Trophoblast cell (in vitro differentiated cells and primary cell): ENCODE data around the gene IFNA8.

Source experiments
- DNase-seq, 2 donors: peaks; one replicate each; pipeline ENCODE4 v3.0.0-alpha.2; 2016
- H2AFZ ChIP-seq: 2 replicates; pipeline ENCODE4 v1.6.1; 2013; ENCODE audit warnings: low read length, moderate library complexity, mild to moderate bottlenecking; ENCODE audit not compliant: insufficient read depth, poor library complexity
- H2AK5ac ChIP-seq: 2 replicates; pipeline ENCODE4 v1.6.1; 2013; ENCODE audit warnings: mild to moderate bottlenecking, low read length
- H2BK120ac ChIP-seq: 2 replicates; pipeline ENCODE4 v1.6.1; 2013; ENCODE audit warnings: low read length, mild to moderate bottlenecking, moderate library complexity; ENCODE audit not compliant: insufficient read depth, poor library complexity
- H2BK12ac ChIP-seq: 2 replicates; pipeline ENCODE4 v1.6.1; 2013; ENCODE audit warnings: mild to moderate bottlenecking, low read length, moderate library complexity
- H2BK5ac ChIP-seq: 2 replicates; pipeline ENCODE4 v1.6.1; 2013; ENCODE audit warnings: low read length, low read depth, moderate library complexity, mild to moderate bottlenecking; ENCODE audit not compliant: poor library complexity
- H3K14ac ChIP-seq: 2 replicates; pipeline ENCODE4 v1.6.1; 2013; ENCODE audit warnings: mild to moderate bottlenecking, low read length
- H3K18ac ChIP-seq: 2 replicates; pipeline ENCODE4 v1.6.1; 2013; ENCODE audit warnings: mild to moderate bottlenecking, low read length
- H3K23ac ChIP-seq: 2 replicates; pipeline ENCODE4 v1.6.1; 2013; ENCODE audit warnings: low read length
- H3K27ac ChIP-seq: 2 replicates; pipeline ENCODE4 v1.5.1; 2013; ENCODE audit warnings: low read depth, mild to moderate bottlenecking, inconsistent platforms, low read length, moderate library complexity
- H3K27me3 ChIP-seq: 2 replicates; pipeline ENCODE4 v1.6.1; 2013; ENCODE audit warnings: inconsistent platforms, mild to moderate bottlenecking, low read length, moderate library complexity; ENCODE audit not compliant: insufficient read depth
- H3K36me3 ChIP-seq, 2 experiments: 1 replicate in 1 of 2; 2 replicates in 1 of 2; pipeline ENCODE4 v1.6.1; 2013; ENCODE audit warnings: low read length in 2 of 2, mild to moderate bottlenecking in 2 of 2, moderate library complexity in 1 of 2; ENCODE audit not compliant: insufficient read depth in 2 of 2, control insufficient read depth in 1 of 2
- H3K4ac ChIP-seq: 2 replicates; pipeline ENCODE4 v1.6.1; 2013; ENCODE audit warnings: low read depth, mild to moderate bottlenecking, low read length, moderate library complexity
- H3K4me1 ChIP-seq, 2 experiments: 1 replicate in 1 of 2; 2 replicates in 1 of 2; pipeline ENCODE4 v1.6.1; 2013; ENCODE audit warnings: low read length in 2 of 2, mild to moderate bottlenecking in 2 of 2, moderate library complexity in 1 of 2; ENCODE audit not compliant: insufficient read depth in 2 of 2, control insufficient read depth in 1 of 2
- H3K4me2 ChIP-seq: 2 replicates; pipeline ENCODE4 v1.6.1; 2013; ENCODE audit warnings: inconsistent platforms, mild to moderate bottlenecking, low read length, moderate library complexity
- H3K4me3 ChIP-seq: 2 replicates; pipeline ENCODE4 v1.5.1; 2013; ENCODE audit warnings: mild to moderate bottlenecking, low read depth, low read length, inconsistent platforms
- H3K79me1 ChIP-seq: one replicate; pipeline ENCODE4 v1.6.1; 2013; ENCODE audit warnings: low read length
- H3K79me2 ChIP-seq: 2 replicates; pipeline ENCODE4 v1.6.1; 2013; ENCODE audit warnings: low read length, mild to moderate bottlenecking; ENCODE audit not compliant: control insufficient read depth, insufficient read depth, poor library complexity
- H3K9ac ChIP-seq: 2 replicates; pipeline ENCODE4 v1.6.1; 2013; ENCODE audit warnings: mild to moderate bottlenecking, low read length
- H3K9me3 ChIP-seq: 2 replicates; pipeline ENCODE4 v1.6.1; 2013; ENCODE audit warnings: low read depth, mild to moderate bottlenecking, control low read depth, inconsistent platforms, low read length; ENCODE audit not compliant: insufficient read depth
- H4K12ac ChIP-seq: 2 replicates; pipeline ENCODE4 v1.6.1; 2013; ENCODE audit warnings: low read depth, mild to moderate bottlenecking, low read length, moderate library complexity
- H4K8ac ChIP-seq: 2 replicates; pipeline ENCODE4 v1.6.1; 2013; ENCODE audit warnings: low read depth, mild to moderate bottlenecking, low read length, moderate library complexity
- H4K91ac ChIP-seq: one replicate; pipeline ENCODE4 v1.6.1; 2013; ENCODE audit warnings: low read depth, mild to moderate bottlenecking, low read length, moderate library complexity
- WGBS: extraction: QIAGEN DNeasy Blood & Tissue Kit; methylation state at CpG from one replicate; pipeline ENCODE4 v1.1.7; 2013; ENCODE audit warnings: missing lambda C conversion rate; ENCODE audit not compliant: insufficient read length, insufficient coverage; ENCODE audit errors: extremely low coverage; 5-methylcytosine and 5-hydroxymethylcytosine counted together

Gene IFNA8

GRCh38 chr9:21413624-21414023 is 4.7 kb downstream of the IFNA8 start:
- Histone ChIP-seq H2BK120ac (no peak overlapping the region), H2BK12ac (no peak overlapping the region), H3K27me3 (no peaks in the 10 kb centered on the region), H2AK5ac (no peak overlapping the region), H3K23ac (no peak overlapping the region), H3K4me2 (no peak overlapping the region), H3K79me1 (no peaks in the 10 kb centered on the region), H3K4me1 (no peaks in the 10 kb centered on the region), H3K9me3 (no peaks in the 10 kb centered on the region), H3K4ac (no peak overlapping the region), H2AFZ (no peak overlapping the region), H4K12ac (no peak overlapping the region), H3K36me3 (no peaks in the 10 kb centered on the region), H3K27ac (no peak overlapping the region), H2BK5ac (no peak overlapping the region), H3K14ac (no peak overlapping the region), H4K8ac (no peak overlapping the region), H3K79me2 (no peaks in the 10 kb centered on the region), H3K18ac (no peak overlapping the region), H3K9ac (no peak overlapping the region), H3K4me3 (no peak overlapping the region), H4K91ac (no peak overlapping the region)
- peak; percentile 9 to 27 for DNase-seq
- WGBS = no CpG with 5 or more reads among the region's 5 CpGs

GRCh38 chr9:21414220-21414940 is 5.5 kb downstream of the IFNA8 start:
- no peak overlapping the region for H3K4me3 ChIP-seq
- H3K4me1 ChIP-seq = no peaks in the 10 kb centered on the region
- H2BK120ac ChIP-seq = no peak overlapping the region
- no peaks in the 10 kb centered on the region for H3K36me3 ChIP-seq
- H3K23ac ChIP-seq = no peak overlapping the region
- no peak overlapping the region for H3K14ac ChIP-seq
- H3K27ac ChIP-seq = no peak overlapping the region
- H3K9ac ChIP-seq = no peak overlapping the region
- H2BK5ac ChIP-seq = no peak overlapping the region
- no CpG with 5 or more reads among the region's 2 CpGs for WGBS
- no peaks in the 10 kb centered on the region for H3K79me2 ChIP-seq
- H4K8ac ChIP-seq = no peak overlapping the region
- no peak overlapping the region for H4K91ac ChIP-seq
- no peaks in the 10 kb centered on the region for H3K79me1 ChIP-seq
- DNase-seq = no peak
- no peak overlapping the region for H2BK12ac ChIP-seq
- H4K12ac ChIP-seq = no peak overlapping the region
- H2AFZ ChIP-seq = no peak overlapping the region
- H3K4me2 ChIP-seq = no peak overlapping the region
- no peak overlapping the region for H3K18ac ChIP-seq
- no peaks in the 10 kb centered on the region for H3K9me3 ChIP-seq
- H3K4ac ChIP-seq = no peak overlapping the region
- no peak overlapping the region for H2AK5ac ChIP-seq
- no peaks in the 10 kb centered on the region for H3K27me3 ChIP-seq

- Histone ChIP-seq H3K4me1 (no peaks in the 10 kb centered on the region), H3K79me2 (no peaks in the 10 kb centered on the region), H3K9ac (no peak overlapping the region), H3K23ac (no peak overlapping the region), H3K36me3 (no peaks in the 10 kb centered on the region), H2AK5ac (no peak overlapping the region), H3K4me3 (no peak overlapping the region), H2BK120ac (no peak overlapping the region), H4K12ac (no peak overlapping the region), H3K9me3 (no peaks in the 10 kb centered on the region), H4K8ac (no peak overlapping the region), H3K18ac (no peak overlapping the region), H3K79me1 (no peaks in the 10 kb centered on the region), H3K14ac (no peak overlapping the region), H2BK12ac (no peak overlapping the region), H3K27me3 (no peaks in the 10 kb centered on the region), H2BK5ac (no peak overlapping the region), H2AFZ (no peak overlapping the region), H4K91ac (no peak overlapping the region), H3K4me2 (no peak overlapping the region), H3K27ac (no peak overlapping the region), H3K4ac (no peak overlapping the region)
- WGBS = no CpG with 5 or more reads among the region's 5 CpGs
- no peak for DNase-seq
These were observed 6.8 kb downstream of the IFNA8 start for GRCh38 chr9:21415493-21416267.

GRCh38 chr9:21428235-21428634 is 19.3 kb downstream of the IFNA8 start:
- WGBS = no CpG with 5 or more reads among the region's 1 CpG

More at GRCh38 chr9:21428235-21428634, 19.3 kb downstream of the IFNA8 start:
- Histone ChIP-seq H3K79me1 (no peaks in the 10 kb centered on the region), H2AFZ (no peak overlapping the region), H3K4me1 (no peaks in the 10 kb centered on the region), H4K8ac (no peak overlapping the region), H3K18ac (no peak overlapping the region), H3K4me2 (no peak overlapping the region), H3K9ac (no peak overlapping the region), H4K91ac (no peak overlapping the region), H3K79me2 (no peaks in the 10 kb centered on the region), H3K14ac (no peak overlapping the region), H4K12ac (no peak overlapping the region), H3K27me3 (no peaks in the 10 kb centered on the region), H3K23ac (no peak overlapping the region), H3K4ac (no peak overlapping the region), H2AK5ac (no peak overlapping the region), H3K36me3 (no peaks in the 10 kb centered on the region), H2BK5ac (no peak overlapping the region), H3K9me3 (no peaks in the 10 kb centered on the region), H2BK120ac (no peak overlapping the region), H3K4me3 (no peak overlapping the region), H2BK12ac (no peak overlapping the region), H3K27ac (no peak overlapping the region)
- no peak for DNase-seq
